HG03103 (cell line): Measurements from ENCODE around the gene TSPAN17.

ENCODE experiments used
- ATAC-seq: cut with Tn5 transposase; IDR thresholded peaks from one replicate; pipeline ENCODE4 v1.9.1; 2021; ENCODE audit warnings: low read depth; ENCODE audit not compliant: unreplicated experiment

Gene TSPAN17

GRCh38 chr5:176658817-176659511 lies 11.7 kb downstream of the TSPAN17 start:
- no peak for ATAC-seq

GRCh38 chr5:176659512-176659839 lies 12.2 kb downstream of the TSPAN17 start:
- ATAC-seq = no peak

- no peak for ATAC-seq
Measured at GRCh38 chr5:176659860-176660461, 12.7 kb downstream of the TSPAN17 start.

- no peak for ATAC-seq
Measured at GRCh38 chr5:176660530-176660859, 13.2 kb downstream of the TSPAN17 start.

GRCh38 chr5:176660860-176661641 lies 13.8 kb downstream of the TSPAN17 start:
- ATAC-seq = no peak

DNA sequence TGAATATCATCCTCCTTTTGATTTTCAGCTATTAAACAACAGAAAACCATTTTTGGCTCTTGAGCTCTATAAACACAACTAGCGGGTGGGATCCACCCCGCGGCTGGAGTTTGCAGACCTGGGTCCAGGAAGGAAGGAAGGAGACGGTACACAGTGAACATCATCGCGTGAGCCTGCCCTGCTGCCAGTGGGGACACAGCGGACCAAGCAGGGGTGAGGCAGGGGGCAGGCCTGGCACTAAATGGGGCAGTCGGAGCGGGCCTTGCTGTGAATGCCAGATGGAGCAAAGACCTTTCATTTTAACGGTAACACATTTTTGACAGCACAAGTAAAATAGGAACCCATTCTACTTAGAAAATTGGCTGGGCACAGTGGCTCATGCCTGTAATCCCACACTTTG lies 14.4 kb downstream of the TSPAN17 start:
- ATAC-seq = no peak

DNA sequence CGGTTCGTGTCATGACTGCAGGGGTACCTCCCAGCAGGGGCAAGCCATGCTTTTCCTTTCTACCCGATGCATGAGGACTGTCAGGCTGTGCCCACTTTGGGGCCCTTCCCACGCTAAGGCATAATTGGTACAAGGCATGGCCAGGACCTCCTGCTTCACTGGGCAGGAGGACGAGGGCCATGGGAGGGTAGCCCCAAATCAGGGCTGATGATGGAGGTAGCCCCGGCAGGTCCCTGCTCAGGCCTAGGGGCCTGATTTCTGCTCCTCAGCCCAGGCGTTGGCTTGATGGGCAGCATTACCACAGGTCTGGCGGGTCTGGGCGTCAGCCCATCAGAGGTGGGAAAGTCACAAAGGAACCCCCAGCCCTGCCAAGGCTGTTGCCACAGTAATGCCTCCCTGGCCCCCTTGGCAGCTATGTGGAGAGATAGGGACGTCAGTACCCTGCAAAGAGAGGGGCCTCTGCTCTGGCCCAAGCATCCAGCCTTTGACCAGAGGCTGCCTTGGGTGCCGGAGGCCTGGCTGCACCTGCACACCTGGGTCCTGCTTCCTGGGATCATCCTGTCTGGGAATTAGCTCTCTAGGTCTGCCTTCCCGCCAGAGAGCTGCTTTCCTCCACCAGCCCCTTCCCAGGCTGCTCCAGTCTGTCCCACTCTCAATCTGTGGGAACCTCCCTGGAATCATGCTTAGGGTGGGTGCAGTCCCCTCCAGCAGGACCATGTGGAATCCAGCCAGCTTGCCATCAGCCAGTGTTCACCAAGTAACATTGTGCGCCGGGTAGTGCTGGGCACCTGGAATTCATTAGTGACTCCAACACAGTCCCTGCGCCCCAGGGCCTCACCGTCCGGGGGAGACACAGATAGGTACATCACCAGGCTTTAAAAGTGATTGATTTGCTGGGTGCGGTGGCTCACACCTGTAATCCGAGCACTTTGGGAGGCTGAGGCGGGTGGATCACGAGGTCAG lies 15.4 kb downstream of the TSPAN17 start:
- ATAC-seq = no peak

DNA sequence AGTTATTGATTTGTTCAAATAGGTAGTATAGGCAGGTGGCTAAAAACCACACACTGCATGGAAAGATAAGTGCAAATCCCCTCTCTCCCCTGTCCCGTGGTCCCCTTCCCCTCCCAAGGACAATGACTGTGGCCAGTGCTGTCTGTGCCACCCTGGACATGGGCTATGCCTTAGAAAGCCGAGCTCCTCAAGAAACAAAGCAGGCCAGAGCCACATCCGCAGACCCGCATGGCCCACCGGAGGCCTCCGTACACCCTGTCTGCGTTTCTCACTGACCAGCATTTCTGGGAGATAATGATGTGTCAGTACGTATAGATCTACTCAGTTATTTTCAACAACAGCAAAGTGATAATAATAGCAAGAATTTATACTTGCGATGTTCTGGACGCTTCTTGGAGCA lies 16.3 kb downstream of the TSPAN17 start:
- ATAC-seq = no peak

DNA sequence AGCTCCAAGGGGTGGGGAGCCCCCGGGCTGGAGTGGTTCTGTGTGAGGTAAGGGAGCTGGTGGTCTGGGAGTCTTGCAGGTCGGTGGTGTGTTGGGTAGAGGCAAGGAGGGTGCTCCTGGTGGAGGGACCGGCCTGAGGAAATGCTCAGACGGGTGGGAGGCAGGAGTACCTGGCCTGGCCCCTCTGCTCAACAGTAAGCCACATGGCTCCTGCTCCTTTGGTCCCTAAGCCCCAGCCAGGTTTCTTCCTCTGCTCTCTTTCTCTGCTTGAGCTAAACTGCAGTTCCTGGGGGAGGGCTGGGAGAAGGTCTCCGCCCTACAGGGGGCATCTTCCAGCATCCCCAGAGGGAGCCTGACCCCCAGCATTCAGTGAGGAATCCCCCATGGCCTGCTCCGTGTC lies 17.2 kb downstream of the TSPAN17 start:
- no peak for ATAC-seq

GRCh38 chr5:176664886-176665285 lies 17.6 kb downstream of the TSPAN17 start:
- ATAC-seq = no peak

DNA sequence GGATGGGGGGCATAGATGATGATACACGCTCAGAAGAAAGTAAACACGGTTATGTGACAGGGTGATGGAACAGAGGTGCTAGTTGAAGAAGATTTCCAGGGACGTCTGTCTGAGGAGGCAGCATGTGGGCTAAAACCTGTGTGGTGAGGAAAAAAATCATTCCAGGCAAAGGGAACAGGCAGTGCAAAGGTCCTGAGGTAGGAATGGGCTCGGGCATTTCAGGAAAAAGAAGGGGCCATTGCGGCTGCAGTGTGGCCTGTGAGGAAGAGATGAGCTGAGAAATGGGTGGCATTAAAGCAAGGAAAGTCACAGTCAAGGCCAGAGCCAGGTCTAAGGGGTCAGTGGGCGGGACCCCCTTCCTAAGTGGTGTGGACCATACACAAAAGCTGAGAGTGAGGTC lies 18.2 kb downstream of the TSPAN17 start:
- no peak for ATAC-seq

DNA sequence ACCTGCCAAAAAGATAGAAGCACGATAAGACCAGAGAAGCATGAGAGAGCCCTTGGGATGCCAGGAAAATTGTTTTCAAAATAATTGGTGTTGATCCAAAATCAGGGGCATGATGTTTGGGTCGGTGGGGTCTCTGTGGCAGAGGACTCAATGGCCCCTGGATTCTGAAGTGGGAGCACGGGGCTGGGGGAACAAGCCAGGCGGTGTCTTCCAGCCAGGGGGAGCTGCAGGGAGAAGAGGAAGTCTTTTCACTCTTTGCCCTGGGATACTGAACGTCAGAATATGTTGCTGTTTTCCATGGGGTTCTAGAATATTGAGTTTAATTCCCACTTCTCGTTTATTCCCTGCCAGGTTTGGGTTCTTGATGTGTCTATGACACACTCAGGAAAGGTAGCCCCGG lies 20.4 kb downstream of the TSPAN17 start:
- ATAC-seq = no peak

DNA sequence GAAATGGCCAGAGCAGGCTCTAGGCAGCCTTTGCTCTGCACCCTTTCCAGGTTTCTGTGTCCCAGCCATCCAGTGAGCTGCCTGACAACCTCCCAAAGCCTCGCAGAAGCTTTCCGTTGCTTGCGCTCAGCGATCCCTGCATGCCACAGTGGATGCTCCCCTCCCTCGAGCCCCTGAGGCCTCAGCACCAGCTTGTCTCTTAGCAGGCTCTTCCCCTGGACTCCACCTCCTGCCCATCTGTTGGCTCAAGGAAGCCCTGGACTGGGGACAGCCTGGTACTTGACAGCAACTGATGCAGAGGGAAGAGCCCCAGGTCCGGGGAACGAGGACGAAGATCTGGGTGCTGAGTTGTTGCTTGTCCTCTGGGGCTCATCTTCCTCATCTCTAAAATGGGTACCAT lies 23.2 kb downstream of the TSPAN17 start:
- no peak for ATAC-seq

DNA sequence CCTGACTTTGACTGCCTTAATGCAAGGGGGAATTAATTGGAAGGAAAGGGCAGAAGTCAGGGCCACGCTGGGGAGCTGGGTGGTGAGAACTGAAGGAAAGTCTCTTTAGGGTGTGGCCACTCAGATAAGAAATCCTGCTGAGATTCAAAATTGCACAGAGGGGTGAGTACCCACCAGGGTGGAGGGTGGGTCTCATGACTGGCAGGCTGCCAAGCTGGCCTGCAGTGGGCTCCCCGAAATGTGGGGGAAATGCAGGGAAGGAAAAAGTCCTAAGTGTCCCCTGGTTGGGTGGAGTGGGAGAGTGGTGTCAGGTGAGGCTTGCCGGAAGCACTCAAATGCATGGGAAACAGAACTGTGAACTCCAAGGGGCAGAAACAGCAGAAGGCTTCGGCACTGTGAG lies 24.1 kb downstream of the TSPAN17 start:
- no peak for ATAC-seq

DNA sequence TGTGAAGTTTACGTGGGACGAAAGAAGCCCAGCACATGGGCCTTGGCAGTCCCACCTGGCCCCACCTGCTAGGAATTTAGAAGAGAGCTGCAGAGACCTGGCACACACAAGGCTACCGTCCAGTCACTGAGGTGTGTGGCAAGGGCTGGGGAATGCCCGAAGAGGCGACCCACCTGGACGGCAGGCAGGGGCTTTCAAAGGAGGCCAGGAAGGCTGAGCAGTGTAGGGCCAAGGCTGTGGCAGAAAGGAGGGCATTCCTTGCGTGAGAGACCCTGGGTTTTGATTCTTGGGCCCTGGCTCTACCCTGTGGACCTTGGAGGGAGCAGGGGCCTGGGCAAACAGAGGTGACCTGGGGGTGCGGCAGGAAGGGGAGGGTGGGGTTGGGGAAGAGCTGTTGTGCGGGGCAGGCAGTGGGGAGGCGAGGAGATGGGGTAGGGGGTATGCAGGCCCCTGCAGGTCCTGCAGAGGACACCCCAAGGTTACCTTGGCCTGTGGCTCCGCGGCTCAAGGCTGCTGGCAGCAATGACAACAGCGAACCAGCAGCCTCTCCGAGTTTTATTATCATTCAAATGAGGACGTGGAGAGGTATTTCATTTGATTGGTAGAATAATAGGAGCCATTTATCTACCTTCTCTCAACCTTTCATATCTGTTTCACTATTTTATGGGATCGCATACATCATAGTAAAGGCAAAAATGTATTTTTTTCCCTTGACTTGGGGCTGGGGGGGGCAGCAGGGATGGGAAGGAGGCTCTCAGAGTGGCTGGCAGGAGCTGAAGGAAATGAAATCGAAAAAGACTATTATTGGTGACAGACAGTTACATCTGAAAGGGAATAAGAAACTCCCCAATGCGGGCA lies 24.8 kb downstream of the TSPAN17 start:
- no peak for ATAC-seq

DNA sequence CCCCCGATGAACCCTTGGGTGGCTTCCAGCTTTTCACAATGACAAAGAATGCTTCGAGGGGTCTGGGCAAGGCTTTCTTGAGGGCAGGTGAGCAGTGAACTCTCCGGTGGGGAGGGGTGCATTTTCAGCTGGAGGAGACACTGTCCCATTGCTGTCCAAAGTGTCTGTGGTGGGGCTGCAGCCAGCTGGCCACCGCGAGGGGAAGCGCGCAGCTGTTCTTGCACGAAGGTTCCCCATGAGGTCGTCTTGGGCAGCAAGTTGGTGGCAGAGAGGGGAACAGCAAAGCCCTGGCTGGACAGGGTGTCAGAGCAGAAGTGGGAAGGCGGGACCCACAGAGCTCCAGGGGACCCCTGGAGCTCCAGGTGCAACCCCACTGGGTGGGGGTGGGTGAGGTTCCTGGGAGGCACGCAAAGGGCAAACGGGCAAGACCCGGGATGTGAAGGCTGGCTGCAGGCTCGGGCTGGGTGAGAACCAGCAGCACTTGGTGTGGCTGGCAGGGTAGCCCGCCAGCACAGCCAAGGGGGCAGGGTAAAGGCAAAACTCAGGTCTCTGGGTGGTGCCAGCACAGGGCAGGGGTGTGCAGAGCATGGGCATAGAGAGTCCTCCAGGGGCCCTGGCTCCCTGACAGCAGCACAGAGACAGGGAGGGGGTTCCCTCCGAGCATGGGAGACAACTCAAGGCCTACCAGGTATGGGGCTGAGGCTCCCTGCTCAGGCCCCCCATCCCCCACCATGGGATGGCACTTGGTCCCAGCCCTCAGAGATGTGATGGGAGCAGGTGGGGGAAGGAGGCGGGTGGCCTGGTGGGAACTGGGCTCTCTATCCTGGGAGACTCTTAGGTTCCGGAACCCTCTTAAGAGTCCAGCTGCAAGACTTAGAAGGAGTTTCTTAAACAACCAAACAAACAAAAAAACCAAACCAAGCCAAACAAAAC lies 26.6 kb downstream of the TSPAN17 start:
- no peak for ATAC-seq

GRCh38 chr5:176674799-176675198 lies 27.5 kb downstream of the TSPAN17 start:
- ATAC-seq = no peak

- no peak for ATAC-seq
Measured at GRCh38 chr5:176675676-176676360, 28.5 kb downstream of the TSPAN17 start.
